ENCODE data around the gene HFE. TPM values are rescaled to one million over a fixed set of nuclear protein-coding genes. Genes with fewer than 3 reads are reported as not detected.

HFE gene
- total RNA-seq, 1 experiment from 2014 or later: not detected

GRCh38 chr6:26133730-26134129 lies 46.5 kb downstream of the HFE start:
- intact Hi-C loops (cut with micrococcal nuclease): no loop called here
- Histone ChIP-seq H3K4me2 (ENCODE audit: low read length) (no peak overlapping the region), H3K36me3 (ENCODE audit: low read depth, low read length) (peaks cover 33% of the 10 kb centered on the region), H3K79me2 (ENCODE audit: low read length) (peaks cover 34% of the 10 kb centered on the region), H2AFZ (ENCODE audit: low read length) (no peak overlapping the region), H3K9ac (ENCODE audit: low read length) (no peak overlapping the region), H3F3A (ENCODE audit: low read length, unreplicated experiment) (no peaks in the 10 kb centered on the region), H4K20me1 (ENCODE audit: low read length) (peaks cover 15% of the 10 kb centered on the region; the same call in 1 of the 2 replicates), H3K27ac (ENCODE audit: low read length) (no peak overlapping the region), H3K9me3 (ENCODE audit: low read length) (no peaks in the 10 kb centered on the region), H3K9me2 (replicated peaks; ENCODE audit: low read length) (no peaks in the 10 kb centered on the region), H3K27me3 (ENCODE audit: low read length) (no peaks in the 10 kb centered on the region), H3K4me3 (ENCODE audit: low read length) (no peak overlapping the region), H3K4me1 (ENCODE audit: insufficient read depth, low read length) (peaks cover 12% of the 10 kb centered on the region)
- DNase-seq (no peak), ATAC-seq (no peak)
- ChIA-PET CTCF (no interaction called here), POLR2A (ENCODE audit: unreplicated experiment) (interaction anchor here (0.7 kb wide), 1 partner anchor 15 kb away, joined by 3 read pairs; no protein-coding TSS in a partner anchor)
- BruUV-seq (replicated peaks): no TSS peak
- no peak for TF ChIP-seq EZH2 (IDR thresholded peaks at IDR 0.05; ENCODE audit: low read length, unreplicated experiment)
- no peak for TF ChIP-seq CTCF (conservative IDR thresholded peaks at IDR 0.05; ENCODE audit: low read depth, low read length)
- no peak for TF ChIP-seq EZH2phosphoT487 (IDR thresholded peaks at IDR 0.05; ENCODE audit: borderline replicate concordance, low read length)

GRCh38 chr6:26136321-26136720 lies 49.1 kb downstream of the HFE start:
- H4K20me1 ChIP-seq (ENCODE audit: low read length): peaks cover 15% of the 10 kb centered on the region; the same call in 1 of the 2 replicates
- no peak overlapping the region for H3K27ac ChIP-seq (ENCODE audit: low read length)
- no peak overlapping the region for H3K4me2 ChIP-seq (ENCODE audit: low read length)
- no TSS peak for BruUV-seq (replicated peaks)
- H3K79me2 ChIP-seq (ENCODE audit: low read length): peaks cover 15% of the 10 kb centered on the region
- ATAC-seq (peak; percentile 28), DNase-seq (no peak)
- H3K36me3 ChIP-seq (ENCODE audit: low read depth, low read length): peaks cover 26% of the 10 kb centered on the region
- ChIA-PET CTCF (no interaction called here), POLR2A (ENCODE audit: unreplicated experiment) (interaction anchor here (1.7 kb wide), 1 partner anchor 12 kb away, joined by 6 read pairs; a partner anchor contains a TSS)
- H3K4me1 ChIP-seq (ENCODE audit: insufficient read depth, low read length): peaks cover 12% of the 10 kb centered on the region
- H3K9me3 ChIP-seq (ENCODE audit: low read length): no peaks in the 10 kb centered on the region
- H3K4me3 ChIP-seq (ENCODE audit: low read length): no peak overlapping the region
- no peaks in the 10 kb centered on the region for H3K27me3 ChIP-seq (ENCODE audit: low read length)
- intact Hi-C loops (cut with micrococcal nuclease): no loop called here
- no peaks in the 10 kb centered on the region for H3K9me2 ChIP-seq (replicated peaks; ENCODE audit: low read length)
- H3F3A ChIP-seq (ENCODE audit: low read length, unreplicated experiment): no peaks in the 10 kb centered on the region
- H3K9ac ChIP-seq (ENCODE audit: low read length): no peak overlapping the region
- no peak overlapping the region for H2AFZ ChIP-seq (ENCODE audit: low read length)
- TF ChIP-seq EZH2 (IDR thresholded peaks at IDR 0.05; ENCODE audit: low read length, unreplicated experiment): no peak
- TF ChIP-seq EZH2phosphoT487 (IDR thresholded peaks at IDR 0.05; ENCODE audit: borderline replicate concordance, low read length): no peak
- no peak for TF ChIP-seq CTCF (conservative IDR thresholded peaks at IDR 0.05; ENCODE audit: low read depth, low read length)

- ChIA-PET POLR2A (ENCODE audit: unreplicated experiment) (no interaction called here), CTCF (no interaction called here)
- H3F3A ChIP-seq (ENCODE audit: low read length, unreplicated experiment): no peaks in the 10 kb centered on the region
- peaks cover 19% of the 10 kb centered on the region; the same call in 1 of the 2 replicates for H3K36me3 ChIP-seq (ENCODE audit: low read depth, low read length)
- BruUV-seq (replicated peaks): TSS peak; percentile 1
- no peak overlapping the region for H3K4me2 ChIP-seq (ENCODE audit: low read length)
- DNase-seq: no peak
- H3K79me2 ChIP-seq (ENCODE audit: low read length): no peaks in the 10 kb centered on the region
- no peak overlapping the region for H3K27ac ChIP-seq (ENCODE audit: low read length)
- ATAC-seq: no peak
- no peak overlapping the region for H3K4me3 ChIP-seq (ENCODE audit: low read length)
- H3K9me3 ChIP-seq (ENCODE audit: low read length): no peaks in the 10 kb centered on the region
- no peak overlapping the region for H2AFZ ChIP-seq (ENCODE audit: low read length)
- intact Hi-C loops (cut with micrococcal nuclease): no loop called here
- no peaks in the 10 kb centered on the region for H3K27me3 ChIP-seq (ENCODE audit: low read length)
- H3K9ac ChIP-seq (ENCODE audit: low read length): no peak overlapping the region
- 0 out of 2 replicates have a peak, but pooled peaks cover 3% of the 10 kb centered on the region for H4K20me1 ChIP-seq (ENCODE audit: low read length)
- H3K4me1 ChIP-seq (ENCODE audit: insufficient read depth, low read length): peaks cover 9% of the 10 kb centered on the region
- TF ChIP-seq CTCF (conservative IDR thresholded peaks at IDR 0.05; ENCODE audit: low read depth, low read length) (no peak), EZH2 (IDR thresholded peaks at IDR 0.05; ENCODE audit: low read length, unreplicated experiment) (no peak), EZH2phosphoT487 (IDR thresholded peaks at IDR 0.05; ENCODE audit: borderline replicate concordance, low read length) (no peak)
- H3K9me2 ChIP-seq (replicated peaks; ENCODE audit: low read length): no peaks in the 10 kb centered on the region
Measured at GRCh38 chr6:26140254-26140966, 53.2 kb downstream of the HFE start.

Data from PC-3 (cell line).